Caco-2 (cell line): ENCODE data around the gene GRK1. TPM values are rescaled to one million over a fixed set of nuclear protein-coding genes. Genes with fewer than 3 reads are reported as not detected.

Experiments
- BruUV-seq: library from RNA; stranded (reverse); fragments of 400-500 nt; replicated peaks from 2 replicates; lab custom pipeline; 2021; lab: Mats Ljungman, UMichigan
- CTCF ChIA-PET: fragments of 300-600 bp; sonication (Branson Sonifier 250); formaldehyde crosslinking; loops from one replicate; lab custom pipeline; 2022; ENCODE audit warnings: antibody characterized with exemption; lab: Charles Lee
- POLR2A ChIA-PET: fragments of 300-600 bp; sonication (Branson Sonifier 250); formaldehyde crosslinking; loops from one replicate; lab custom pipeline; 2022; ENCODE audit warnings: antibody characterized with exemption; lab: Charles Lee
- DNase-seq, 2 experiments: peaks; one replicate each; pipeline versions ENCODE4 v3.0.0 to v3.0.0-alpha.2; 2020 to 2022
- H3K27me3 ChIP-seq: replicated peaks from 2 replicates; pipeline ENCODE4 v1.6.0; 2011; ENCODE audit warnings: low read length; ENCODE audit not compliant: control insufficient read depth, insufficient read depth
- H3K36me3 ChIP-seq: 2 replicates; pipeline ENCODE4 v1.5.1; 2011; ENCODE audit warnings: low read length; ENCODE audit not compliant: control insufficient read depth, insufficient read depth
- H3K4me1 ChIP-seq: fragments of 250-450 bp; sonication (Bioruptor Pico); 2 replicates; pipeline ENCODE4 v1.5.1; 2020; ENCODE audit warnings: mild to moderate bottlenecking
- H3K4me3 ChIP-seq: 2 replicates; pipeline ENCODE4 v1.5.1; 2011; ENCODE audit warnings: low read depth, mild to moderate bottlenecking, control low read depth, low read length
- H3K9me3 ChIP-seq: fragments of 250-450 bp; sonication (Bioruptor Pico); 2 replicates; pipeline ENCODE4 v1.5.1; 2020; ENCODE audit warnings: mild to moderate bottlenecking, moderate library complexity
- H3K27ac Mint-ChIP-seq: one replicate; pipeline ENCODE4 v1.8.0; 2022; ENCODE audit warnings: mixed read lengths; ENCODE audit not compliant: unreplicated experiment
- H3K27me3 Mint-ChIP-seq: one replicate; pipeline ENCODE4 v1.8.0; 2022; ENCODE audit warnings: mixed read lengths; ENCODE audit not compliant: insufficient read depth, unreplicated experiment
- H3K36me3 Mint-ChIP-seq: one replicate; pipeline ENCODE4 v1.8.0; 2022; ENCODE audit warnings: mild to moderate bottlenecking, mixed read lengths; ENCODE audit not compliant: insufficient read depth, unreplicated experiment
- H3K4me1 Mint-ChIP-seq: one replicate; pipeline ENCODE4 v1.8.0; 2022; ENCODE audit warnings: low read depth, mixed read lengths; ENCODE audit not compliant: unreplicated experiment
- H3K4me3 Mint-ChIP-seq: one replicate; pipeline ENCODE4 v1.8.0; 2022; ENCODE audit warnings: mild to moderate bottlenecking, moderate library complexity, mixed read lengths; ENCODE audit not compliant: unreplicated experiment
- H3K9me3 Mint-ChIP-seq: one replicate; pipeline ENCODE4 v1.8.0; 2022; ENCODE audit warnings: mixed read lengths; ENCODE audit not compliant: unreplicated experiment
- CTCF ChIP-seq, 2 experiments: fragments of 200-600 bp in 1 of 2; IDR thresholded peaks; 1 replicate in 1 of 2; 2 replicates in 1 of 2; pipeline versions ENCODE4 v1.5.1 to v1.8.0; 2011 to 2022; ENCODE audit warnings: antibody characterized with exemption in 1 of 2, control low read depth in 1 of 2, inconsistent platforms in 1 of 2, low read depth in 1 of 2, low read length in 1 of 2, mild to moderate bottlenecking in 1 of 2, moderate library complexity in 1 of 2; ENCODE audit not compliant: insufficient read depth in 1 of 2, severe bottlenecking in 1 of 2, unreplicated experiment in 1 of 2
- intact Hi-C: fragments of 100-400 bp; cut with micrococcal nuclease; formaldehyde crosslinking; loops from one replicate; pipeline ENCODE4 v1.10.0; 2022; ENCODE audit not compliant: unreplicated experiment
- total RNA-seq: library from RNA; stranded (reverse); gene quantifications from 2 replicates; pipeline ENCODE4 v1.2.3, GENCODE V29; 2022

Gene GRK1
- total RNA-seq, 1 experiment from 2014 or later, result not detected

GRCh38 chr13:113638806-113639205 lies 28.2 kb upstream of the GRK1 start:
- no peak overlapping the region for H3K27ac Mint-ChIP-seq
- no peaks in the 10 kb centered on the region for H3K27me3 Mint-ChIP-seq
- H3K36me3 Mint-ChIP-seq, result peaks cover 91% of the 10 kb centered on the region
- CTCF ChIA-PET, result no interaction called here
- H3K4me1 Mint-ChIP-seq, result no peaks in the 10 kb centered on the region
- Histone ChIP-seq H3K4me3 (no peak overlapping the region), H3K9me3 (no peaks in the 10 kb centered on the region), H3K27me3 (no peaks in the 10 kb centered on the region), H3K36me3 (peaks cover 1% of the 10 kb centered on the region), H3K4me1 (no peaks in the 10 kb centered on the region)
- BruUV-seq, result no TSS peak
- no peak overlapping the region for H3K4me3 Mint-ChIP-seq
- POLR2A ChIA-PET, result no interaction called here
- no peak for TF ChIP-seq CTCF (IDR thresholded peaks at IDR 0.05; ENCODE audit: insufficient read depth in 1 of 2, low read depth in 1 of 2, low read length in 1 of 2, severe bottlenecking in 1 of 2, unreplicated experiment in 1 of 2)
- intact Hi-C loops, result no loop called here
- DNase-seq, result peak in 1 of 2 experiments; percentile 10
- H3K9me3 Mint-ChIP-seq, result no peaks in the 10 kb centered on the region

- ChIA-PET POLR2A (no interaction called here), CTCF (no interaction called here)
- H3K4me3 Mint-ChIP-seq, result no peak overlapping the region
- TF ChIP-seq CTCF (IDR thresholded peaks at IDR 0.05; ENCODE audit: insufficient read depth in 1 of 2, low read depth in 1 of 2, low read length in 1 of 2, severe bottlenecking in 1 of 2, unreplicated experiment in 1 of 2), result no peak
- no peaks in the 10 kb centered on the region for H3K4me1 ChIP-seq
- H3K4me3 ChIP-seq, result no peak overlapping the region
- peaks cover 83% of the 10 kb centered on the region for H3K36me3 Mint-ChIP-seq
- peaks cover 1% of the 10 kb centered on the region for H3K36me3 ChIP-seq
- no peaks in the 10 kb centered on the region for H3K9me3 Mint-ChIP-seq
- no peaks in the 10 kb centered on the region for H3K27me3 ChIP-seq
- no peaks in the 10 kb centered on the region for H3K4me1 Mint-ChIP-seq
- intact Hi-C loops, result no loop called here
- BruUV-seq, result no TSS peak
- H3K27ac Mint-ChIP-seq, result no peak overlapping the region
- no peaks in the 10 kb centered on the region for H3K27me3 Mint-ChIP-seq
- DNase-seq, result peak in 1 of 2 experiments; percentile 28
- H3K9me3 ChIP-seq, result no peaks in the 10 kb centered on the region
Measured at GRCh38 chr13:113639616-113640262, 27.3 kb upstream of the GRK1 start.

- no peak for TF ChIP-seq CTCF (IDR thresholded peaks at IDR 0.05; ENCODE audit: insufficient read depth in 1 of 2, low read depth in 1 of 2, low read length in 1 of 2, severe bottlenecking in 1 of 2, unreplicated experiment in 1 of 2)
- no TSS peak for BruUV-seq
- DNase-seq, result no peak
- H3K9me3 ChIP-seq, result no peaks in the 10 kb centered on the region
- H3K36me3 ChIP-seq, result no peaks in the 10 kb centered on the region; the same call in 1 of the 2 replicates
- Mint-ChIP-seq H3K27me3 (no peaks in the 10 kb centered on the region), H3K4me1 (no peaks in the 10 kb centered on the region), H3K4me3 (no peak overlapping the region), H3K9me3 (no peaks in the 10 kb centered on the region), H3K27ac (no peak overlapping the region), H3K36me3 (peaks cover 77% of the 10 kb centered on the region)
- POLR2A ChIA-PET, result no interaction called here
- H3K27me3 ChIP-seq, result no peaks in the 10 kb centered on the region
- H3K4me3 ChIP-seq, result no peak overlapping the region
- no peaks in the 10 kb centered on the region for H3K4me1 ChIP-seq
- intact Hi-C loops, result no loop called here
- CTCF ChIA-PET, result no interaction called here
Measured at GRCh38 chr13:113641426-113641825, 25.6 kb upstream of the GRK1 start.
